NCI-H774 (cell line): ENCODE data around the gene STIMATE.

Experiments
- DNase-seq: peaks from one replicate; lab custom pipeline; 2025; lab: John Stamatoyannopoulos, UW

The STIMATE gene

DNA sequence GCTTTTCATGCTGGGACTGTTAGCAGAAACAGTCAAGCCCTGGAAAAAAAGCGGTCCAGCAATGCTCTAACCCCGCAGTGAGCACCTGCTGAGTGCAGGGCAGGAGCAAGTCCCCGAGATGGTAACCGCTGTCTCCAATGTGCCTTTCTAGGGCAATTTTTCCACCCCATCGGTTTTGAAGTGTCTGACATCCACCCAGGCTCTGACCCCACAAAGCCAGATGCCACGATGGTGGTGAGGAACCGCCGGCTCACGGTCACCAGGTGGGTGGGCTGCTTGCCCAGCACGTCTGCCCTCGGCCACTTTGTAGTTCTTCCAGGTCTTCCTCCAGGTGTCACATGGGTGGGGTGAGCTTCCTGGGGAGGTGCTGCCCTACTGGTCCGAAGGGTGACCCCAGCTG, 106.0 kb downstream of the STIMATE start:
- DNase-seq: no peak

DNA sequence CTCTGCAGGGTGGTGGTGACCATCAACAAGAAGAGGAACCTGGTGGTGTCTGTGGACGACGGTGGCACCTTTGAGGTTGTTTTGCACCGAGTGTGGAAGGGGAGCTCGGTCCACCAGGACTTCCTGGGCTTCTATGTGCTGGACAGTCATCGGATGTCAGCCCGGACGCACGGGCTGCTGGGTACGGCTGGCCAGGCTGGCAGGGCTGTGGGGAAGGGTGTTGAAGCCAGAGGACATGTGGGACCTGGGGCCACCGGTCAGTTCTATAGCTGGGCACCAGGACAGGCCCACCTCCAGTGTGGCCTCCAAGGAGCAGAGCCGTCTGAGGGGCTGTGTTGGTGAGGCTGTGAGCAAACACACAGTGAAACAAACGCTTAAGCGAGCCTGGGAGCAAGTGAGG, 106.6 kb downstream of the STIMATE start:
- DNase-seq: no peak

DNA sequence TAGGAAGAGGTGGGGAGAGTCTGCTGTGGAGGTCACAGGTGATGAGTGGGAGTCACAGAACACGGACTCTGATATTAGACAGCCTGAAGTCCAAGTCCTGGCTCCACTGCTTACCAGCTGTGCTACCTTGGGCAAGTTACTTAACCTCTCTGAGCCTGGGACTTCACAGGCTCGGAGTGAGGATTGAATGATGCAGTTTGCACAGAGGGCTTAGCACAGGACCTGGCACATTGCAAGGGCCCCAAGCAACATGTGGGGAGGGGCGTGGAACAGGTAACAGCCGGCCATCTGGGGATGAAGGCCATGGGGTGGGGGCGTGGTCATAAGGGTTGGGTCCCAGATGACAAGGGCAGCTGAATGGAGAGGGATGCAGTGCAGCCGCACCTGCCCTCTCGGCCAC, 107.0 kb downstream of the STIMATE start:
- no peak for DNase-seq

DNA sequence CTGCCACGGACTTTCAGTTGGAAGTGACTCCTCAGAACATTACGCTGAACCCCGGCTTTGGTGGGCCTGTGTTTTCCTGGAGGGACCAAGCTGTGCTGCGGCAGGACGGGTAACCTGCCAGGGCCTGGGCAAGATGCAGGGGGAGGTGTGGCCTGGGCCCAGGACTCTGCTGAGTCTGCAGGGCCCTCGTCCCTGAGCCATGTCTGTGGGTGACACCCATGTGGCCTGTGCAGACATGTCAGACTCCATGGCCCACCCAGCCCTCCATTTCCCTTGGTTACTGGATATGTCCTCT, 107.7 kb downstream of the STIMATE start:
- DNase-seq: no peak

DNA sequence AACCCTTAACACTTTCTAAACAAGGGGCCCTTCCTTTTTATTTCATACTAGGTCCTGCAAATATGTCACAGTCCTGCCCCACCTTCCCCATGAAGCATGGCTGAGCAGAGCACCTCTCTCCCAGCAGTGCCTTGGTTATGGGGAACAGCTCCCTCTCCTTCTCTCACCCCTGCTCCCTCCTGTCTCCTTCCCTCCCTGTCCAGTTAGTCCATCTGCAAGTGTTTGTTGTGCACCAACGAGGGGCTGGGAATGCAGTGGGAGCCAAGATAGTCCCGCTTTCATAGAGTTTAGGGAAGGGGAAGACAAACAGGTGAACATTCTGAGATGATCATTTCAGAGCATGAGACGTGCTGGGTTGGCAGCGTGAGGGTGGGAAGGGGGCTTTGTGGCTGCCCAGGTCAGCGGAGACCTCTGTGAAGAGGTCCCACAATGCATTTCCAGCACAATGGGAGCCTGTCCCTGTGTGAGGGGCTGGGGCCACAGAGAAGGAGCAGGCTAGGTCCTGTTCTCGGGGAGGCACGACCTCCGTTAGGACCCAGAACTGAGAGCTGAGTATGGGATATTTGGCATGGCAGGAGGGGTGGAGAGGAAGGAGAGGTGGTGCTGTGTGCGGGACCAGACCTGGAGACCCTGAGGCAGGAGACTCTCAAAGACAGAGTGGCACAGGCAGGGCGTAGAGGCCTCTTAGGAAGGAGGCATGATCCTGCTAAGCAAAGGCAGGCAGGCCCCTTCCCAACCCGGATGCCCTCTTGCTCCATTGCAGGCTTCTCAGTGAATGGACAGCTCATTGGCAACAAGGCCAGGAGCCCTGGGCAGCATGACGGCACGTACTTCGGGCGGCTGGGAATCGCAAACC, 108.2 kb downstream of the STIMATE start:
- no peak for DNase-seq

DNA sequence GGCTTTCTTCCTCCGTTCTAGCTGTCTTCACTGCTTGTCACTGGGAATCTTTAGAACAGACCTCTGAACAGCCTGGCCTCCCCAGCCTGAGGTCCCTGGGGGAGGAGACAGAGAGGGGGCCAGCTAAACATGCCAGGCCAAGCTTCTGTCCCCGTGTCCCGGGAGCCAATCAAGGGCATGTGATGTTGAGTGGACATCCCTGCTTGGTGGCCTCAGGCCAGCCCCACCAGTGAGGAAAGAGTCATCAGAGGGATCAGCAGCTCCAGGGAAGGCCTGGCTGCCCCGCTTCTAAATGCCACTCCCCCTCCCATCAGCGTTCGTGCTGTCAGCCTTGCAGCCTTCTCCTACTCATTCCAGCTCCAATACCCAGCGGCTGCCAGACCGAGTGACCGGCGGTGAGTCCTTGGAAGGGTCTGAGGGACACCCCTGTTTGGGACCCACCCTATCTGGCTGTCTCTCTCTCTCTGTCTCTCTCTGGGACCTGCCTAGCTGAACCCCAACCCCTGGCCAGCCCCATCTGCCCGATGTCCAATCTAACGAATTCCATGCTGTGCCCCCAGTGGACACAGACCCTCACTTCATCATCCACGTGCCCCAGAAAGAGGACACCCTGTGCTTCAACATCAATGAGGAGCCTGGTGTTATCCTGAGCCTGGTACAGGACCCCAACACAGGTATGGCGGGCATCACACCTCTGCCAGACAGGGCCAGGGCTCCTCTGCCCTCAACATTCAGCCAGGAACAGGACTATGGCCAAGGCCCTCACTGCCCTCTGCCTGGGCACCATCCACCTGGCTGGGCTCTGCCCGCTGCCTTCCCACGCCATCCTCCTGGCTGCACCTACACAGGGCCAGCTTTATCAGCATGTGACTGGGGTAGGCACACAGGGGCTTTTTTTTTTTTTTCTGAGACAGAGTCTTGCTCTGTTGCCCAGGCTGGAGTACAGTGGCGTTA, 109.4 kb downstream of the STIMATE start:
- DNase-seq: no peak

DNA sequence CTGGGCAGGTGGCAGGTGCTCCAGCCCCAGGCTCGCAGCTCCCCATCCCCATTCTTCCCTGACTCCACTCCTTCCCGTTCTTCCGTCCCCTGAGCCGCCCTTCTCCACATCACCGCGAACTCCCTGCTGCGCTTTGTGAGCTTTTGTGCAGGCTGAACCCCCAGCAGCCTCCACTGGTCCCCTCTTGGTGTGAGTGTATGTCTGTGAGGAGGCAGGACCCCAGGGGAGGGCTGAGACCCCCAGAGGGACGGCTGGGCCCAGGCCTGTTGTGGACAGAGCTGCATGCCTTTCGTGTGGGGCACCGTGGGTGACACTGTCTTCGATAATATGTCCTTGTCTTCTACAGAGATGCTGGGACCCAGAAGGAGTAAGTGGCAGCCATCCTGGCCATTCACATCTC, 110.1 kb downstream of the STIMATE start:
- DNase-seq: no peak
